Stomach (tissue), 4 donors: ENCODE measurements around the gene HAGHL.

Experiments
- CTCF ChIP-seq, 7 experiments: fragments of 450-650 bp in 4 of 7; fragments of 200-600 bp in 3 of 7; sonication (generic) in 3 of 7; IDR thresholded peaks; one replicate each; pipeline ENCODE4 v1.5.1; 2016 to 2019; ENCODE audit warnings: antibody characterized with exemption in 7 of 7, control low read depth in 2 of 7, mild to moderate bottlenecking in 1 of 7
- EP300 ChIP-seq: sonication (generic); formaldehyde crosslinking; IDR thresholded peaks from one replicate; pipeline ENCODE4 v1.6.1; 2017; ENCODE audit warnings: antibody characterized with exemption
- POLR2AphosphoS5 ChIP-seq, 3 donors: sonication (generic); formaldehyde crosslinking; IDR thresholded peaks; one replicate each; pipeline ENCODE4 v1.6.1; 2016; ENCODE audit warnings: antibody characterized with exemption in 3 of 3

DNA sequence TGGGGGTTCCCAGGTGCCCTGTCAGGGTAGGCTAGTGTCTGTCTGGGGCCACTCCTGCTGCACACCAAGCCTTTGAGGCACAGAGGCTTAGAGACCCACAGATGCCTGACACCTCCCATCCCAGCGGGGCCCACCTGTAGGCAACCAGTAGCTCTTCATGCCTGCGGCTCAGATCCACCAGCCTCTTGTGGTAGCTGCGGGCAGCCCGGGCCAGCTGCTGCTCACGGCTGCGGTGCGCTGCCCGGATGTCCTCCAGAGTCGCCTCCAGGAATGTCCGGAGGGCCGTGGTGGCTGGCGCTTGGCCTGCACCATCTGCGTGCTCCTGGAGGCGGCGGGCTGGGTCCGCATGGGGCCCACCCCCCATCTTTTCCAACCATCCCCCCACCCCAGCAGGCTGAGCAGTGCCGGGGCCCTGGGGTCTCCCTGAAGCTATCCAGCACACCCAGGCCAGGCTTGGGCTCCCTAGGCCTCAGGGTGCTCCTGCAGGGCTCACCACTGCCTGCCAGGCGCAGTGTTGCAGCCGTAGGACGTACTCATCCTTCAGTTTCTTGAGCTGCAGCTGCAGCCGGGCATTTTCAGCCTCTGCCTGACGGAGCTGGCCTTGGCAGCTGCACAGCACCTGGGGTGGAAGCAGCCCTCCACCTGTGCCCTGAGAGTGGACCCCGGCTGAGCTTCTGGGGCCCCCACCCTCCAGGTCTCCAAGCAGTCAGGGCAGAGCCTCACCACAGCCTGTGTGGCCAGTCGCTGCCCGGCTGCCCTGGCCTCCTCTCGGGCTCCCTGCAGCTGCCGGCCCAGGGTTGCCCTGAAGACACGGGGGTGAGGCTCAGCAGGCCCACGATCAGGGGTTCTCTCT is 2.5 kb upstream of the HAGHL start:
- no peak for TF ChIP-seq POLR2AphosphoS5 (IDR thresholded peaks at IDR 0.05)
- TF ChIP-seq CTCF (IDR thresholded peaks at IDR 0.05) = no peak
- no peak for TF ChIP-seq EP300
